Fibroblast of the aortic adventitia (primary cell): ENCODE measurements around the gene VAV2. TPM values are rescaled to one million over a fixed set of nuclear protein-coding genes. Genes with fewer than 3 reads are reported as not detected.

ENCODE experiments used
- DNase-seq: peaks from one replicate; pipeline ENCODE4 v3.0.0-alpha.2; 2010; ENCODE audit warnings: low read depth
- H3K4me3 ChIP-seq: 2 replicates; pipeline ENCODE4 v1.5.1; 2011; ENCODE audit warnings: low read depth, mild to moderate bottlenecking, control low read depth, low read length, moderate library complexity
- total RNA-seq: library from RNA; depleted of rRNA; stranded (reverse); fragments of >200 nt; gene quantifications from 2 replicates; pipeline ENCODE4 v1.2.3, GENCODE V29; 2012; ENCODE audit warnings: low replicate concordance
- TF ChIP-seq, protein P1 (sequence below): IDR thresholded peaks from 2 replicates; pipeline ENCODE4 v1.5.1; 2011; ENCODE audit warnings: mild to moderate bottlenecking, low read length, control low read depth, inconsistent platforms; ENCODE audit not compliant: insufficient read depth

Gene VAV2
- total RNA-seq, 1 donor: 10.9 TPM

DNA sequence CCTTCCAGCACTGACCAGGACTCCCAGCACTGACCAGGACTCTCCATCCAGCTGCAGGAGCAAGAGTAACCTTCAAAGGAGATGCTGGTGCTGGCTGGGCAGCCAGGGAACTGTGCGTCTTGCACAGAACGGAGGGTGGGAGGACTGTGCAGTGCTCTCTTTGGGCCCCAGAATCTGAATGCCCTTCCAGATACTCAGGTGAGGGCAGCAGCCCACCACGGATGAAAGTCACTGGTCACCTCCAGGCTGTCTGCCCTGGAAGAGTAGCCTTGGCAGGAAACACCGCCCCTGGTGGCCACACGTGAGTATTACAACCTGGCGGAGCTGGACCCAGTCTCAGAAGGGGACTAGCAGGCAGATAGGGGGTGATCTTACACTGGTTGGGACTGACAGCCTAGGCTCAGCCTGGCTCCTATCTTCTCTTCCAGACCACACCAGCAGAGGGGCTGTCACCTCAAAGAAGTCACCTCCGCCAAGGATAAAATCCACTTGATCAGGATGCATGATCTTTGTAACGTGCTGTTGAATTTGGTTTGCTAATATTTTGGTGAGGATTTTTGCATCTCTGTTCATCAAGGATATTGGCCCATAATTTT lies 249.2 kb downstream of the VAV2 start:
- TF ChIP-seq, protein P1, sequence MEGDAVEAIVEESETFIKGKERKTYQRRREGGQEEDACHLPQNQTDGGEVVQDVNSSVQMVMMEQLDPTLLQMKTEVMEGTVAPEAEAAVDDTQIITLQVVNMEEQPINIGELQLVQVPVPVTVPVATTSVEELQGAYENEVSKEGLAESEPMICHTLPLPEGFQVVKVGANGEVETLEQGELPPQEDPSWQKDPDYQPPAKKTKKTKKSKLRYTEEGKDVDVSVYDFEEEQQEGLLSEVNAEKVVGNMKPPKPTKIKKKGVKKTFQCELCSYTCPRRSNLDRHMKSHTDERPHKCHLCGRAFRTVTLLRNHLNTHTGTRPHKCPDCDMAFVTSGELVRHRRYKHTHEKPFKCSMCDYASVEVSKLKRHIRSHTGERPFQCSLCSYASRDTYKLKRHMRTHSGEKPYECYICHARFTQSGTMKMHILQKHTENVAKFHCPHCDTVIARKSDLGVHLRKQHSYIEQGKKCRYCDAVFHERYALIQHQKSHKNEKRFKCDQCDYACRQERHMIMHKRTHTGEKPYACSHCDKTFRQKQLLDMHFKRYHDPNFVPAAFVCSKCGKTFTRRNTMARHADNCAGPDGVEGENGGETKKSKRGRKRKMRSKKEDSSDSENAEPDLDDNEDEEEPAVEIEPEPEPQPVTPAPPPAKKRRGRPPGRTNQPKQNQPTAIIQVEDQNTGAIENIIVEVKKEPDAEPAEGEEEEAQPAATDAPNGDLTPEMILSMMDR: peak; percentile 99
- no peak overlapping the region for H3K4me3 ChIP-seq
- DNase-seq: peak; percentile 61

DNA sequence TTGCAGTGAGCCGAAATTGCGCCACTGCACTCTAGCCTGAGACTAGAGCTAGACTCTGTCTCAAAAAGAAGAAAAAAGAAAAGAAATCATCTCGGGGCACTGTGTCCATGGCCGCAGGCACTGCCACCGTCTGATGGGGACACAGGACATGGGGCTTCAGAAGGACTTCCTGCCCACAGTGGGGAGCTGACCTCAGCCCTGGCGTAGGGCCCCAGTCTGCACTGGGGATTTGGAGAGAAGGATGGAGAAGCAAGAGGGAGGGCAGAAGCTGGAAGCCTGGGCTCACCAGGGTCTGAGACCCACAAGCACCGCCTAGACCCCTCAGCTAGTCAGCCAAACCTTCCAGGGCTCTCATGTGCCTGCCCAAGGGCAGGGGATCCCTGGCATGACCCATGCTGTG lies 249.9 kb downstream of the VAV2 start:
- no peak overlapping the region for H3K4me3 ChIP-seq
- no peak for DNase-seq
- TF ChIP-seq, protein P1: no peak

DNA sequence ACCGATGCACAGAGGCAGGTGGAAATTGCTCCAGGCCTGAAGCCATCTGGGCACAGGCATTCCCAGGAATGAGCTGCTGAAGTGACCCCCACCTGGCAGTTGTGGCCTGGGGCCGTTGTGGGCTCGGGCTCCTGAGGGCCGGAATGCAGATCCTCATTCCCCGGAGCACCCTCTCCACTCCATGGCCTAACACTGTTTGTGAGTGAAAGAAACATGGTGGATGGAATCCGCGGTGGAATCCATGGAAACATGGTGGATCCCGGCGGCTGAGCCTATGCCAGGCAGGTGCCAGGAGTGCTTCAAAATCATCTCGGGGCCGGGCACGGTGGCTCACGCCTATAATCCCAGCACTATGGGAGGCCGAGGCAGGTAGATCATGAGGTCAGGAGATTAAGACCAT lies 250.4 kb downstream of the VAV2 start:
- DNase-seq: no peak
- TF ChIP-seq, protein P1: no peak
- H3K4me3 ChIP-seq: no peak overlapping the region

DNA sequence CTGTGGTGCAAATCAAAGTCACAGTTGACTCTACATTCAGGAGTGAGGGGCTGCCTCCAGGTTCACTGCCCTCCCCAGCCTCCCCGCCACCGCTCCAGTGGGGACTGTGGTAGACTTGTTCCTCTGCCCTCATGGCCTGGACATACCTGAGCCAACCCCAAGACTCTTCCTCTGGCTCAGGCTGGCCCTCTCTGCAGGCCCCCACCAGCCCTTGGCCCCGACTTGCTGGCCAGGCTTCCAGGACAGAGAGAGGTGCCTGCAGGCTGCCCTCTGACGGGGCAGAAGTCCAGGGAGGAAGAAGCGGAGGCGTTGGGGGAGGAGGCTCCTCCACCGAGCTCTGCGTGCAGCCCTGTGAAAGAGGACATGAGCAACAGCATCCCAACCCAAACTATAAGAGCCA lies 251.2 kb downstream of the VAV2 start:
- no peak overlapping the region for H3K4me3 ChIP-seq
- DNase-seq: no peak
- TF ChIP-seq, protein P1: no peak

DNA sequence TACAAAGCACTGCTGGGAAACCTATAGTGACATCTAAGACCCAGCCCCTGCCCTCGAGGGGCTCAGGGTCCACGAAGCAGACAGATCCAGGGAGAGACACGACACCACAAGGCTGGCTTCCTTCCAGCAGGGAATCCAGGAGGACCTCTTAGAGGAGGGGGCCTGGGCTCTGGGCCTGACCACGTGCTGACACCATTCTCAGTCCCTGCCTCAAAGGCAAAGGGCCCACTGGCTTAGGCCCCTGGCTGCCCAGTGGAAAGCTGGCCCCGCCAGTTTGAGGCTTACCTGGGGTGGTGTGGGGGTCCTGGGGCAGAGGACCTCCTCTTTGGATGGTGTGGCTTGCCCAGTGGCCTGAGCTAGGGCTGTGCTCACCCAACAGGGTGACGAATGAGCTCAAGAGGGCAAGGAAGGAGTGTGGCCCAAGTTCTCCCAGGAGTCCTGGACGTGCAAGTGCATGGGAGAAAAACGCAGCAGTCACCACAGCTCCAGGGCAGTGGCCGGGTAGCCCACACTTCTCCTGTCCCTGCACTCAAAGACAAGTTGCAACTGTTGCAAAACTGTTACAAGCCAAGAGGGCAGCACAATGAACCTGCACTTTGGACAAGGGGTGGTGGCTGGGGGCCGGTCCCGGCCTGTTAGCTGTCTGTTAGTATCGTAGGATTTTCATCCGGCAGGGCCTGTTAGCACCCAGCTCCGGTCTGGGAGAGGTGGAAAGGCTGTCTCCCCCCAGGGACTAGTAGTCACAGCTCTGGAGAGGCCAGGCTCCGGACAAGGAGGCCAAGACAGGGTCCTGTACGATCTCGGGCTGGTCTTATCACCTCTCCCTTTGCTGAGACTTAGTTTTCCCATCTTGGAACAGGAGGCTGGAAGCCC lies 252.5 kb downstream of the VAV2 start:
- H3K4me3 ChIP-seq: no peak overlapping the region
- no peak for DNase-seq
- TF ChIP-seq, protein P1: no peak

DNA sequence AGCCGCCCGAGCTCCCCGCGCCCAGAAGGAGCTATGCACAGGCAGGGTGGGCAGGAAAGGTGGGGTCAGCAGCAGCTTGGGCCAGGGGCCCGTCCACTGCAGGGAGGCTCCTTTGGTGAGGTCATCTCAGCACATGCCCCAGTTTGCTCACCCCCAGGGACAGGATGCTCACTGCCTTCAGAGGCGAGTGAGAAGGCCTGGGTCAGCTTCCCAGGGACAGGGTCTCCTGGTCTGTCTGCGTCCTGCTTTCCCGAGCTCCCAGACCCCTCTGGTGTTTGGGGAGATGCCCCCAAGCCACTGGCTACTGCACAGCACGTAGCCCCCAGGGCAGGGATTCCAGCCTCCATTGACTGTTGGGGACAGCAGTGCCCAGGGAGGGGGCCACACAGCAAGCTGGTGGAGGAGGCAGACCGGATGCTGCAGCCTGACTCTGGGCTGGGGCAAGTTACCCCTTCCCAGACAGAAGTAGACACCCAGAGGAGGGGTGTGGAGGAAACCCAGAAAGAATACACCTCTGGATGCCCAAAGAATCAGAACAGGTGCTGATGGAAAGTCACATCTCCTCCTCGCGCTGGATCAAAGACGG lies 253.4 kb downstream of the VAV2 start:
- H3K4me3 ChIP-seq: no peak overlapping the region
- TF ChIP-seq, protein P1: no peak
- no peak for DNase-seq
